ENCODE data around the gene SAMD4A. TPM values are rescaled to one million over a fixed set of nuclear protein-coding genes. Genes with fewer than 3 reads are reported as not detected.

Gene SAMD4A
- total RNA-seq, 4 donors from 2014 or later, result 17.0 to 39.6 (median 21.3) TPM

GRCh38 chr14:54758041-54758440, 191.1 kb downstream of the SAMD4A start:
- DNase-seq, result no peak

GRCh38 chr14:54759982-54760585, 193.2 kb downstream of the SAMD4A start:
- DNase-seq, result peak in 1 of 3 donors; percentile 18
- Histone ChIP-seq H3K9me3 (no peaks in the 10 kb centered on the region), H3K27me3 (no peaks in the 10 kb centered on the region), H3K27ac (no peak overlapping the region), H3K36me3 (peaks cover 0 to 41% (median 0%) of the 10 kb centered on the region in 3 donors), H3K4me1 (no peaks in the 10 kb centered on the region), H3K4me3 (no peak overlapping the region)
- TF ChIP-seq POLR2A (IDR thresholded peaks at IDR 0.05), result no peak
- TF ChIP-seq, protein P1, sequence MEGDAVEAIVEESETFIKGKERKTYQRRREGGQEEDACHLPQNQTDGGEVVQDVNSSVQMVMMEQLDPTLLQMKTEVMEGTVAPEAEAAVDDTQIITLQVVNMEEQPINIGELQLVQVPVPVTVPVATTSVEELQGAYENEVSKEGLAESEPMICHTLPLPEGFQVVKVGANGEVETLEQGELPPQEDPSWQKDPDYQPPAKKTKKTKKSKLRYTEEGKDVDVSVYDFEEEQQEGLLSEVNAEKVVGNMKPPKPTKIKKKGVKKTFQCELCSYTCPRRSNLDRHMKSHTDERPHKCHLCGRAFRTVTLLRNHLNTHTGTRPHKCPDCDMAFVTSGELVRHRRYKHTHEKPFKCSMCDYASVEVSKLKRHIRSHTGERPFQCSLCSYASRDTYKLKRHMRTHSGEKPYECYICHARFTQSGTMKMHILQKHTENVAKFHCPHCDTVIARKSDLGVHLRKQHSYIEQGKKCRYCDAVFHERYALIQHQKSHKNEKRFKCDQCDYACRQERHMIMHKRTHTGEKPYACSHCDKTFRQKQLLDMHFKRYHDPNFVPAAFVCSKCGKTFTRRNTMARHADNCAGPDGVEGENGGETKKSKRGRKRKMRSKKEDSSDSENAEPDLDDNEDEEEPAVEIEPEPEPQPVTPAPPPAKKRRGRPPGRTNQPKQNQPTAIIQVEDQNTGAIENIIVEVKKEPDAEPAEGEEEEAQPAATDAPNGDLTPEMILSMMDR (IDR thresholded peaks at IDR 0.05), result no peak

More at GRCh38 chr14:54758041-54758440, 191.1 kb downstream of the SAMD4A start:
- TF ChIP-seq POLR2A (IDR thresholded peaks at IDR 0.05), result no peak
- TF ChIP-seq, protein P1 (IDR thresholded peaks at IDR 0.05), result no peak
- Histone ChIP-seq H3K9me3 (no peaks in the 10 kb centered on the region), H3K4me1 (no peaks in the 10 kb centered on the region), H3K4me3 (no peak overlapping the region), H3K36me3 (peaks cover 0 to 32% (median 0%) of the 10 kb centered on the region in 3 donors), H3K27me3 (no peaks in the 10 kb centered on the region), H3K27ac (no peak overlapping the region)

GRCh38 chr14:54760866-54761575, 194.1 kb downstream of the SAMD4A start:
- H3K36me3 ChIP-seq, result peaks cover 0 to 41% (median 0%) of the 10 kb centered on the region in 3 donors

GRCh38 chr14:54761835-54762234, 194.9 kb downstream of the SAMD4A start:
- no peak for DNase-seq
- H3K27ac ChIP-seq, result no peak overlapping the region
- no peaks in the 10 kb centered on the region for H3K4me1 ChIP-seq
- no peaks in the 10 kb centered on the region for H3K27me3 ChIP-seq
- no peak overlapping the region for H3K4me3 ChIP-seq
- peaks cover 0 to 41% (median 0%) of the 10 kb centered on the region in 3 donors for H3K36me3 ChIP-seq
- H3K9me3 ChIP-seq, result no peaks in the 10 kb centered on the region
- TF ChIP-seq POLR2A (IDR thresholded peaks at IDR 0.05), result no peak
- TF ChIP-seq, protein P1 (IDR thresholded peaks at IDR 0.05), result no peak

More at GRCh38 chr14:54760866-54761575, 194.1 kb downstream of the SAMD4A start:
- TF ChIP-seq, protein P1 (IDR thresholded peaks at IDR 0.05), result no peak
- TF ChIP-seq POLR2A (IDR thresholded peaks at IDR 0.05), result no peak
- no peak overlapping the region for H3K4me3 ChIP-seq
- H3K27ac ChIP-seq, result no peak overlapping the region
- no peaks in the 10 kb centered on the region for H3K27me3 ChIP-seq
- peak in 1 of 3 donors; percentile 4 for DNase-seq
- no peaks in the 10 kb centered on the region for H3K4me1 ChIP-seq
- no peaks in the 10 kb centered on the region for H3K9me3 ChIP-seq

GRCh38 chr14:54762296-54762695, 195.4 kb downstream of the SAMD4A start:
- no peaks in the 10 kb centered on the region for H3K27me3 ChIP-seq
- no peak for DNase-seq
- peaks cover 0 to 41% (median 0%) of the 10 kb centered on the region in 3 donors for H3K36me3 ChIP-seq
- no peak overlapping the region for H3K27ac ChIP-seq
- no peaks in the 10 kb centered on the region for H3K4me1 ChIP-seq
- H3K9me3 ChIP-seq, result no peaks in the 10 kb centered on the region
- H3K4me3 ChIP-seq, result no peak overlapping the region
- TF ChIP-seq, protein P1 (IDR thresholded peaks at IDR 0.05), result no peak
- no peak for TF ChIP-seq POLR2A (IDR thresholded peaks at IDR 0.05)
